HG03558 (cell line): ENCODE measurements around the gene SMARCAD1.

Source experiments
- ATAC-seq: cut with Tn5 transposase; IDR thresholded peaks from one replicate; pipeline ENCODE4 v1.9.1; 2021; ENCODE audit warnings: moderate number of reproducible peaks; ENCODE audit not compliant: unreplicated experiment; ENCODE audit errors: extremely low read depth

Gene SMARCAD1

DNA sequence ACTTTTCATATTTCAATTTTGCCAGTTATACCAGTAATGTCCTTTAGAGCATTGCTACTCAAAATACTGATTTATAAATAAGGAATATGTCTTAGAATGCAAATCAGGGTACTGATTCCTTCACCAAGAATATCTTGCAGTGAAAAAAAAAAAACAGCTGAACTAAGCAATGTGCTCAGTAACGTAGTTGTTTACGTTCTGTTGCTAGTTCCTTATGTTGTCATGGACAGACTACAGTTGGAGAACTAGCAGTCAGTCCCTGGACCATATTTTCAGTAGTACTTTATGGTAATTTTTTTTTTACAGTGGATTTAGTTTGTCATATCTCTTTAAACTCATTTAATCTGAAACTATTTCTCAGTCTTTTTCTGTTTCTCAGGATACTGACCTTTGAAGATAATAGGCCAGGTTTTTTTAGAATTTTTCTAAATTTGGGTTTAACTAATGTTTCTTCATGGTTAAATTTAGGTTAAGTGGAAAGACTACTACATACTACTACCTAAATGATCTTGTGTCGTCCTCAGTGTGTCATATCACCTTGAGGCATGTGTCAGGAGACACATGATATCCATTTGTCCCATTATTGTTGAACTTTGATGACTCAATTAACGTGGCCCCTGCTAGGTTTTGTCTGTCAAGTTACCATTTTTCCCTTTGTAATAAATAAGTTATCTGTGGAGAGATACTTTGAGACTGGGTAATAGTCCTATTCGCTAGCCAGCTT, 21.0 kb downstream of the SMARCAD1 start:
- no peak for ATAC-seq

DNA sequence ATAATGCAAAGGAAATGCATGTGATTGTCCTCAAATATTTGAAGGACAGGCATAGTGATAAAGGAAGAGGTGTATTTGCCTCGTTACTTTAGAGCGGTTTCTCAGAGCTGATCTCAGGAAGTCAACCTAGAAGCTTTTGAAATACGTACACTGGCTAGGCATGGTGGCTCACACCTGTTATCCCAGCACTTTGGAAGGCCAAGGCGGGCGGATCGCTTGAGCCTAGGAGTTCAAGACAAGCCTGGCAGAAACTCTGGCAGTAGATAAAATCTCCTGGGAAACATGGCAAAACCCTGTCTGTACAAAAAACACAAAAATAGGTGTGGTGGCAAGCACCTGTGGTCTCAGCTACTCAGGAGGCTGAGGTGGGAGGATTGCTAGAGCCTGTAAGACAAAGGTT, 24.9 kb downstream of the SMARCAD1 start:
- ATAC-seq, result no peak

DNA sequence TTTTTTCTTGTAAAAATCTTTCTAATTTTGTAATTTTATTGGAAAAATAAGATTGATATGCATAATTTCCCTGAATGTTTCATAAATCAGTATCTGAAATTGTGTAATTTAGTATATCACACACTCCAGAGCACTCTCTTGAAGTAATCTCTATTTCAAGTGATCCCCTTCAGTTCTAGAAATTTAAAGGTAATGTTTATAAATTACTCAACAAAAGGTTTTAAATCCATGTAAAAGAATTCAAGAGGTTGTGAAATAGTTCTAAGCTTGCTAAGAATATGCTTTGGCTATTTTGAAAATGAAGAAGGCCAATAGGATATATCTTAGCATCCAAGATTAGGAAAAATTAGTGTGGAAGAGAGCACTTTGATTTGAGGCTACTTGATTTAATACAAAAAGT, 28.2 kb downstream of the SMARCAD1 start:
- no peak for ATAC-seq

DNA sequence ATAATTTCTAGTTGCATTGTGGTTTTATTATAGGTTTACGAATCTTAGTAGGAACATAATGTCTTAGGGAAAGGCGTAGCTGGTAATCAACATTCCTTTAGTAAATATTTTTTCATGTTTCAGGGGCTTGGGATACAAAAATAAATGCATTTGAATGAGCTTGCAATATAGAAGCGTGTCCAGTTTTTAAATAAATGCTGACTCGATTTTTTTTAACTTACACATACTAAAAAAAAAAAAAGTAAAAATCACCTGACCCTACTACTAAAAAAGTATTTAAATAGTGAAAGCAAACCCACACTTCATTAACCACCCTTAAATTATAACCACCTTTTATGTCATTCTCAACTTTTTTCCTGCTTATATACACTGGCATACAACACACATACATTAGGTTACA, 29.6 kb downstream of the SMARCAD1 start:
- ATAC-seq, result no peak

DNA sequence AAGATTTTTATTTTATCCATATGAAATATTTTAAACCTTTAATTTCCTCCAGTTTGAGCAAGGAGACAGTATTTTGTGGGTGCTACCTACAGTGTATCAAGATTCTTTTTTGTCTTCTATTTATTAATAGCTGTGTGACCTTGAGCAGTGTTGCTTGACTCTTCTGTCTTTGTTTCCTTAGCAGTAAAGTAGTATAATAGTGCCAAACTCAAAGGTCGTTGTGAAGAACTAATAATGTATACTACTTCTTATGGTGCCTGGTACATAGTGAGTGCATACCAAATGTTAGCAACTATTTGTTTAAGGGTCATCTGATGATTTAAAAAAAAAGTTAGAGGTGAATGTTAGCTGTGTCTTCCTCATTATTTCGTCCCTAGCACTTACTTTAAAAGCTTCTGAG, 30.5 kb downstream of the SMARCAD1 start:
- no peak for ATAC-seq

DNA sequence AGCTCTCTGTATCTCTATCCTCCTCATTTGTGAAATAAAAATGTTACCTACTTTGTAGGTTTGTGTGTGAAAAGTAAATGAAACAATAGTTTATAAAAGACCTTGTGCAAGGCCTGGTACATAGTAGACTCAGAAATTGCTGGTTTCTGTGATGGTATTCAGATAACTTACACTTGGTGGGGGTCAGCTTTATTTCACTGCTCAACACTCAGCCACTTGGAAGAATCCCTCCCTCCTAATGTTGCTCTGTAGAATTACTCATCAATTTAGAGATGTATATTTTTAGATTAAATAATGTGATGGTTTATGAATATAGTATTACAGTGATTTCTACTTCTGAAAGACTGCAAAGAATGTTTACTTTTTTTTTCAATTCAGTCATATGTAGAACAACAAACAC, 32.7 kb downstream of the SMARCAD1 start:
- no peak for ATAC-seq

DNA sequence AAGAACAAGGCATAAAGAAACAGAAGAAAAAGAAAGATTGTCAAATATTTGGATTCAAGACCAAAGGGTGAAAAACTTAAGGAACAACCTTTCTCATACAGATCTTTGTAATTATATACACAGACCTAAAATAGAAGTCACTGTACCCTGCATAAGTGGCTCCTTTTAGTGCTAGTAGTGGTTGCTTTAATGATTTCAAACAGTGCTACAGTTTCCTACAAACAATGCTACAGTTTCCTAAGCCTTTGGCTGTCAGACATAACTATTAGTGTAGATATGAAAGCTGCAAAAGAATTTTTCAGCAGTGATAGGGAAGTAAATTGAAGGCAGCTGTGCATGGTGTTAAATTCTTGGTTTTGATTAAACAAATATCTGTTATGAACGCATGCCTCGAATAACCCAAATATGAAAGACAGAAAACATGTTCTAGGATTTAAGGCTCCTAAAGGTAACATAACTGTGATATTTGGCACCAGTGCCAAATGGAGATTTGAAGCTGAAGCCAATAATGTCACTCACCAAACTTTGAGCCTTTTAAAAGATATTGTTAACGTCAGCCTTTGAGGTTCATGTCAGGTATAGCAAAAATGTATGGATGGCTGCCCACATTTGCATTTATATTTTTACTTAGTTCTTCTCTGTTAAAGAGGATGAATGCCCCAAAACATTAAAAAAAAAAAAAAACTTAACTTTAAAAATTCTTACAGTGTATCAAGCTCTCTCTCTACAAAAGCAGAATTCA, 36.6 kb downstream of the SMARCAD1 start:
- no peak for ATAC-seq

DNA sequence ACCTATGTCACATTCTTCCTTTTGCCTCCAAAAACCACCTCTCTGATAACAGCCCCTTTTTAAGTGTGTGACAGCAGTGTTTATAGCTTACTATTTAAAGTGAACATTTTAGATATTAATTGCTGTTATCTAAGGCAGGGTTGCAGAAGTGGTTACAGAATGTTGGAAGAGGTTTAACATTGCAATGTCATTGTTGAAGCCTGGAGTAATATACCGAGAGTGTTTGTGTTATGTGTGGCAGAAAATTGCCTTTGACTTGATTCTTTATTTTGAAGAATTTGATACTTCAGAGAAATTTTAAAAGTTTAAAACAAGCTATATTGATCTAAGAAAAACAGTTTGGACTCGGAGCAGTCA, 37.1 kb downstream of the SMARCAD1 start:
- ATAC-seq, result no peak

DNA sequence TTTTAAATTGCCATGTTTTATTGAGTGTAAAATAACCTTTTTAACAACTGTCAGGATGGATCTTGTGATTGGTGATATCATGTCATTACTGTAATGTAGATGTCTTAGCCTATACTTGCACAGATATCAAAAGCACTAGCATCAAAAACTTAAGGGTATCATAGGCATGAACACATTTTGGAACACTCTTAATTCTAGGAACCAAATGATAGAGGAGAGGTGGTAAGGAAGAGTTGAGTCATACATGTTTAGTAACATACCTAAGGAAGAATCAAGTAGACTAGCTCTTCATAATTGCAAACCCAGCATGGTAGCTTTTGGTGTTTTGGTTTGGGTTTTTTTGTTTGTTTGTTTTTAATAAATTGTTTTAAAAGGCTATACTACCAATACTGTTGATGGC, 43.4 kb downstream of the SMARCAD1 start:
- ATAC-seq, result no peak

DNA sequence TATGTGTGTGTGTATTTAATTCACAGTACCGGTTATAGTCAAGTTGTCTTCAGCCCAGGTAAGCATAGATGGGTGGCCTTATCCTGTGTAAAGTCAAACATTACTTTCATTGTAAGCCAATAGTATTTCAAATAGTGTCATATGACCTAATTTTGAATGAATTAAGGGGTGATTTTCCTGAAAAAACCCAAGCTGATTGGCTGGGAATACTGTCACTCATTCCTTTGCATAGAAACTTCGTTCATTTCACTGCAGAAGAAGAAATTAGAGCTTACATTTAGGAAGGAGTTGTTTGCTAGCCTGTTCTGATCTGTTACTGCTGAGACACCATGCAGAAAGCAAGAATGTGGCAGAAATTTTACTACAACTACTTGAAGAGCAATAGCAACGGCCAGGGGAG, 45.4 kb downstream of the SMARCAD1 start:
- no peak for ATAC-seq

DNA sequence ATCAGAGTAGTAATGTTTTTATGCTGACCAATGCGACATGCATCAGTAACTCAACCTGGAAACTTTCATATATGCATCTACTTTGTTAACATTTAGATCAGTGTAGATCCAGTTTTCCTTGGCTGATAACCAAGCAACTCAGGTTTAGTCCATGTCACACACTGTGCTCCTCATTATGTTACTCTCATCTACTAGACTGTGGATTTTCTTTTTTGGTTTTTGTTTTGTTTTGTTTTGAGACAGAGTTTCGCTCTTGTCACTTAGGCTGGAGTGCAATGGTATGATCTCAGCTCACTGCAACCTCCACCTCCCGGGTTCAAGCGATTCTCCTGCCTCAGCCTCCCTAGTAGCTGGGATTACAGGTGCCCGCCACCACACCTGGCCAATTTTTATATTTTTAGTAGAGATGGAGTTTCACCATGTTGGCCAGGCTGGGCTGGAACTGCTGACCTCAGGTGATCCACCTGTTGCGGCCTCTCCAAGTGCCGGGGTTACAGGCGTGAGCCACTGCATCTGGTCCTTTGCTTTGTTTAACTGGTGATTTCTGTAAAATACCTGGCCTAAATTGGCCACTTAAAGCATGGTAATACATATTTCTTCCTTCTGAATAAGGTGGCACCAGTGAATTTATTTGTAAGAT, 48.6 kb downstream of the SMARCAD1 start:
- no peak for ATAC-seq

DNA sequence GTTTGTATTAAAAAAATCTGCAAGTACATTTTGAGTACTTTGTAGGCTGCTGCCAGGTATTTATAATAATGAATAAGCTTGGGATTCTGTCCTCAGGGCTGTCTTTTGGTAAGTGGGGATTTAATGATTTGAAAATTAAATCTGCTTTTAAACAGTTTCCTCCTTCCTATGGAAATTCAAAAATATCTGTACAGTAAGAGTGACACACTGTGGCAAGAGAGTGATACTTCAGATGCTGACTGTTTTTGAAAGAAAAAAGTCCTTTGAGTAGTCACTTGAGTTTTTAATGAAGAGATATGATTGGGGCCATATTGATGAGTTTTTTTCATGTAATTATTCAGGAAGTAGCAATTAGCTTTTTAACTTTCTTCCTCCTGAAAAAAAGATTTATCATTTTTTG, 49.2 kb downstream of the SMARCAD1 start:
- ATAC-seq, result no peak

DNA sequence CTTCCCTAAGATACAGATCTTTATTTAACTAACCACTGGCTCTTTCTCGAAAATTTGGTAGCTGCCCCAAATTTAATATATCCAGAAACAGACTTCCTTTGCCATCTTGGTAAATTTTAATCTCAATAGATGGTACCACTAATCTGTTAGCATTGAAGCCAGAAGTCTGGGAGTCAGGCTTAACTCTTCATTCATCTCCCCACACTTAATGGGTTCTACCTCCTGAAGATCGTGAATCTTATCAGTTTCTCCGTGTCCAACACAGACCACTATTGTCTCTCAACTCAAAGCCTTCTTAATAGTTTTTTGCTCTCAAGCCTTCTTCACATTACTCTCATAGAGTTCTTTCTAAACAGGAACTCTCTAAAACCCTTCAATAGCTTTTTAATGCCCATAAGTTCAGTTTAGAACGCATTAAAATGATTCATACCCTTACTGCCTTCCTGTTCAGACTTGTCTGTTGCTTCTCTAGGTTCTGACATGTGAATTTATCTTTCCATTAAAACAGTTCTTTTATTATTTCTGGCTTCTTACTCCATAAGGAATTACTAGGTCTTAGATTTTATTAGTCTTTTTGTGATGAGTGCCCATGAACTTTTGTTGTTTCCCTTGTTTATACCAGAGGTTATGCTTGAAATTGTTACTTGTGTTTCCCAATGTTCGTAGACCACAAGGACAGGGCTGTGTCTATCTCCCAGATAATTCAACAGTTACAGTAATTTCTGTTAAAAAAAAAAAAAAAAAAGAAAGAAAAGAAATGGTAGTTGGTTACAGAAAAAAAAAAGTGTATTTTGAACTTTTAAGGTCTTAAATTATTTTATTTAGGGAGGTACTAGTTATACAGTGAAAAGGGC, 54.7 kb downstream of the SMARCAD1 start:
- no peak for ATAC-seq

DNA sequence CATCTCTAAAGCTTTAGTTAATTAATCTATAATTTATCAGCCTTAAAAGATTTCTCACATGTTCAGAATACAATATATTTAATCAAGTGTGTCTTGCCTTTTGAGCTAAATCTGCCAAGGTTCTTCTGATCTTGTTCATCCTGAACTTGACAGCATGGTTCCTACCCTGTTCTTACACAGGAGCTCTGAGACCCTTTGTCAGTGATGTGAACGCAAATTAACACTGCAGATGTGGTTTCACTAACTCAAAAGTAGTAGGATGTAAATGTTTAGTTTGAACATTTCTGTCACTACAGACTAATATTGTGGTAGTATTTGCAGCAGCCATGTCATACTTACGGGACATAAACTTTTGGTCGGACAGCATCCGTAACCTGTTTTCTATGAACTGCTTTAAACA, 59.4 kb downstream of the SMARCAD1 start:
- ATAC-seq, result no peak

DNA sequence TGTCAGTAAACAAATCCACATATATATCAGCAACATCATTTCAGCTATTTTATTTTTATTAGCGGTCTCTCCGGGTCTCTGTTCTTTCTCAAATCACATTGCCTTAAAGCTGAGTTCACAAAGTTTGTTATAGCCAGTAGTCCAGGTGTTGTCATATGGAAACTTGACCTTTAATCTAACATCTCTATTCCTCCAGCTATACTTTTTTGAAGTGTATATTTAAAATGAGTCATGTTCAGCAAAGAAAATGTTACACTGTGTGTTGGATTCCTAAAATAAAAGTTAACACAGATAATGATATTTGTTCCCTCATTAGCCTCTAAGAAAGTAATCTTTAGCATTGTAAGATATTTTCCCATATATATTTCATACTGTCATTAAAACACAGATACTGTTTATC, 63.6 kb downstream of the SMARCAD1 start:
- no peak for ATAC-seq

DNA sequence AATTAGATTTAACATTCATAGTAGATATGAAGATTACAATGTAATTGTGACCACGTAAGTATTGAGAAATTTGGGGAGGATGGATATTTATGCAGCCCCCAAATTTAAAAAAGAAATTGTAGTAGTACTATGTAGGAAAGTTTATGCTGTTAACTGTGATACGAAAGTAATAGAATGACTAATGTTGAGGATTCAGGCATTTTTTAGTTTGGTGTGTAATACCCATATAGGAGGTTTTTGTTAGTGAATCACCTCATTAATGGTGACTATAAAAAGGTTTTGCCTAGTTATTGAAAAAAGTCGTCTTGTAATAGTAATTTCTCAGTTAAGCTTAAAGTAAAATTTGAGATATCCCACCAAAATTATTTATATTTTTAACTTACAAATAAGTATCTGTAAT, 67.2 kb downstream of the SMARCAD1 start:
- ATAC-seq, result no peak

DNA sequence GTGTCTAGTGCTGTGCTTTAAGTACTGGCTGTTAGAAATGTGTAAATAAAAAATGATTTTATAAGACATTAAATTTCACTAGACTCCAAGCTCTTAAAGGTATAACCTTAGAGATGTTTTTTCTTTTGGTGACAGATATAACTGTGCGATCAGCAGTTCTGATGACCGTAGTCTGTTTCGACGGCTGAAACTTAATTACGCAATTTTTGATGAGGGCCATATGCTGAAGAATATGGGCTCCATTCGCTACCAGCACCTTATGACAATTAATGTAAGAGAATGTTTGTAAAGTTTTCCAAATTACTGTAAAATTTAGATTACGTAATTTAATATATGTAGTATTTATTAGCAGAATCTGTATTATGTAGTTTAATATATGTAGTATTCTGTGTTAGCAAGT, 68.5 kb downstream of the SMARCAD1 start:
- no peak for ATAC-seq

DNA sequence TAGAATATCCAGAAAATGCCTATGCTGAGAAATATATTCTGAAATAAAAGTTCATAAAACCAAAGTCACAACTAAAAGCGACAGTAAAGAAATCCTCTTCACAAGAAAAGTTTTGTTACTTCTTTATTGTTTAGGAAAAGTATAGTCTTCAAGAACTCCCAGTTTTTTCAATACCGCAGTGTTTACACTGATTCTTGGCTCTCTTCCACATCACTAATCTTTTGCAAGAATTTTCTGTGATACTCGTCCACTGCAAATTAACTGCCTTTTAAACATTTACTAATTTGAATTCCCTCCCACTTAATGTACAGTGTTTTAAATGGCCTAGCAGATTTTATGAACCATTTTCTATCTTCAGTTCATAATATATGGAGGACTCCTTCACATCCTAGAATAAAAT, 69.9 kb downstream of the SMARCAD1 start:
- ATAC-seq, result no peak

DNA sequence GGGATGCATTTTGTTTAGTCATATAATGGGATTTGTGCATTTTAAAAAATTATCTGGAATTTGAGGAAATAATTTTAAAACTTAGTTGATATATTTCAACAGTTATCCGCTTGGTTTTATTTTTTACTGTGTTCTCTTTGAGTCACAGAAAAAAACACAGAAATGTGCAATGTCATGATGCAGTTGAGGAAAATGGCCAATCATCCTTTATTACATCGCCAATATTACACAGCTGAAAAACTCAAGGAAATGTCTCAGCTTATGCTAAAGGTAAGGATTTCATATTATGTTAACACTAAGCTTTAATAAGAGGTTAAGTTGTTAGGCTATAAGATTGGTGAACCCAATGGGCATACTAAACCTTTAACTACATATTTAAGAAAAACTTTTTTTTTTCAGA, 71.1 kb downstream of the SMARCAD1 start:
- ATAC-seq, result no peak

DNA sequence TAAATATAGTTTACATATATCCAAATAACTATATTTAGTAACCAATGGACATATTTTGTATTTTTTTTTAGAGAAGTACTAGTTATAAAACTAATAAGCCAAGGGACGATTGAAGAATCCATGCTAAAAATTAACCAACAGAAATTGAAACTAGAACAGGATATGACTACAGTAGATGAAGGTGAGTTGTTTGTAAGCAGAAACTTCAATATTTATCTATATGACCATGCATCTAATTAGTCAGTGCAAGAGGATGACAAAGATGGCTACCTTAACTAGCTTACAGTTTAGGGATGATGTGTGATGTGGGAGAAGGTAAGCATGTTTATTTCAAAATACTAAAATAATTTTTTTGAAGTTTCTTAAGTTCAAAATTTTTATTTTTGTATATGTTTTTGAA, 77.2 kb downstream of the SMARCAD1 start:
- ATAC-seq, result no peak

DNA sequence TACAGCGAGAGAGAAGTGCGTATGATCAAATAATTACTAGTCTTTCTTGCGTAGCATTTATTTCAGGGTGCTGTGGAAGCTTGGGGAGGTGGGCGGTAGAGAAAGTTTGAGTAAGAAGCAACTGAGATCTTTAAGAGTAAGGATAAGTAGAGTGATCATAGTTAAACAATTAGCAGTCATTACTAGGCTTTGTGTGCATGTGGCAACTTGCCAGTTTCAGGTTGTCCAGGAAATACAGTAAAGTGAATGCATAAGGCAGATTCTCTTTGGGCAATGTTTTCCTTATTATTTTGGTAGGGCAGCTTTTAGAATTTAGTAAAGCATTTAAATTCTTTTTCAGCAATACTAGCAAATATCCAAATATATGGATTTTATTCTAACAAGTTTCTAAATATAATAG, 78.0 kb downstream of the SMARCAD1 start:
- ATAC-seq, result no peak
